IPS DF 19.7 (cell line): ENCODE measurements around the gene RPN2.
"Not testable (repeated sequence)": the region's sequence is repeated elsewhere in the genome, so short reads cannot be mapped to it uniquely, and the experiment has no call there.

Experiments
- DNase-seq: peaks from one replicate; pipeline ENCODE4 v3.0.0-alpha.2; 2013; ENCODE audit warnings: low read depth, low spot score

RPN2 gene

DNA sequence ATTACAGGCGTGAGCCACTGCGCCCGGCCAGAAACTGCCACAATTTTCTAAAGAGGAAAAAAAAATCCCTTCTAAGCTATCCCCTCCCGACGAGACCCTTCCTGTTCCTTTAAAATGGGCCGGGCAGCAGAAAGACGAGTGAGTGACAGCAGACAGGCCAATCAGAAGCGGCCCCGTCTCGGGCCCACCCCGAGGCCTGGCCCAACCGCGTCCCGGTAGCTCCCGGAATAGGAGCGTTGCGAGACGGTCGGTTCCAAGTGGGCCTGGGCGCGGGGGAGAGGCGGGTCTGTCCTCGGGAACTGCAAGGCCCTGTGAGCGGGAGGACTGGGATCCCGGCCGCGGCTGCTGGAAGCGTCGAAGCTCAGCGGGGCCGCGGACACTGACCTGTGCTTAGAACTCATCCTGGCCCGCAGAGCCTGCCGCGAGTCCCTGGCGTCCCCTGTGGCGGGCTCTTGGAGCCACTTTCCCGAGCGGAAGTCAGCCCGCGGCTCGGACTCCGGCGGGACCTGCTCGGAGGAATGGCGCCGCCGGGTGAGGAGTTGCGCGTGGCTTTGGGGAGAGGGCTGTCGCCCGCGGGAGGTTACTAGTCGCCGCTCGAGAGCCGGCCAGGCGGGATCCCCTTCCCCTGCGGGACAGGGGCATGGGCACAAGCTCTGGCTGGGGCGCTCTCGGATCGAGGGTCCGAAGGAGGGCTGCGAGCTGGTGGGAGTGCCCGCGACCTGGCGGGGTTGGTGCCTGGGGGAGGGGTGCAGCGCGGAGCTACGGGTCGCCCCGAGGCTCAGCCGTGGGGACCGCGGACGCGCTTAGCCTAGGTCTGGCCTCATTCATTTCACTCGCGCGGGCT is at the start of gene RPN2, which contains the start of gene MROH8:
Gene RPN2, plus strand, starts transcription at position 492 of the 844 bp plus-strand sequence. Its CDS starts 27 bp downstream, at position 519.
Gene MROH8, minus strand, starts transcription at position 710 of the 844 bp plus-strand sequence.
- peak; percentile 94 for DNase-seq

DNA sequence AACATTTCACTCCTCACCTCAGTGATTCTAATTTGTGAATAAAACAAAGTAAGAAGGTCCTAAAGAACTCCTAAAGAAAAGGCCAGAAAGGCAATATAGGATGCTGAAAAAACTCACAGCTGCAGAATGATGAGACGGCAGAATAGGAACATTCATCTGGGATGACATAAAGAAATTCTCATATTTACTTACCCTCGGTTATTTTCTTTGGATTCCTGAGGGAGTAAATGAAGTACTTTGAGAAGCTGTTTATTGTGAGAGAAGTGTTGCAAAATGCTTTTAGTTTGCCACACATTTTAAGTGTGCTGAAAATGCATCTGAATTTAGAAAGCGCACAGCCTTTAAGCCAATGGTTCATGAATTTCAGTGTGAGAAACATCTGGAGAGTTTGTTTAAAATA is 47.6 kb upstream of the RPN2 start:
- no peak for DNase-seq

DNA sequence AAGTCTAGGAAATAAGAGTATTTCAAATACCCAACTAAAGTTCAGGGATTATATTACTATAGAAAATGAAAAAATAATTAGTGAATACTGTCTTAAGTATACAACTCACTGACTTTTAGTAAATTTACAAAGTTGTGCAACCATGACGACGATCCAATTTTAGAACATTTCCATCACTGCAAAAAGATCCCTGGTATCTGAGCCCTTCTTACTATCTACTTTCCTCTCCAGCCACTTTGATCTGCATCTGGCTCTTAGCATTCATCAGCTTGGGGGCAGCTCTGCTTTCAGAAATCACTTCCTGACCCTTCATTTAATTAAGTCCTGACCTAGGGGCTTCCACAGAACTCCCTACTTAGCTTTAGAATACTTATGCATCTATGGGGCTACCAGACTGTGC is 45.2 kb upstream of the RPN2 start:
- DNase-seq: no peak

DNA sequence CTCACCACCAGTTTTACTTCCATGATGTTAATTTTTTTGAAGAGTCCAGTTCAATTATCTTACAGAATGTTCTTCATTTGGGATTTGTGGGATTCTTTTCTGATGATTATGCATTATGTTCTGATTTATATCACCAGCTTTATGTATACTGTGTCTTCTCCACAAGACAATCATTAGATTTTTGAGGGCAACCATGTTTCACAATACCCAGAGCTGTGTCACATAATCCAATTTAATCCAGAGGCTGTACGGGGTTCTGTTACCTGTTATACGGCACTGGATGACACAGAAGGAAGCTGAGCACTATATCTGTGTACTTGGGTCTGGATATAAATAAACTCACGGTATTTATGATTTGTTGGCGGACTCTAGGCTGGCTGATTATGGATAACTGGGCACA is 41.6 kb upstream of the RPN2 start:
- DNase-seq: no peak

DNA sequence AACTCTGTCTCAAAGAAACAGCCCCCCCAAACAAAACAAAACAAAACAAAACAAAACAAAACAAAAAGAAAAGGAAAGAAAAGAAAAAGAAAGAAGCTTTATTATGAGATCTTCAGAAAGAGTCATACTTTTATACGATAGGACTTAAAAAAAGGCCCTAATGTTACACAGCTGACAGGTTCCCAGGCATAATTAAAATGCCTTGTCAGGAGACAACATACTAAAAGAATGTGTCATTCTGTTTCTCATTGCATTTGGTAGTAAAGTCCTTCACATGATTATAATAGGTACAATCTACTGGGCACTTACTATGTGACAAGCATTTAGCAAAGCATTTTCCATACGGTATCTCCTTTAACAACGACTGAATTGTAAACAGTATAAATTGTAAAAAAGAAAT is 36.4 kb upstream of the RPN2 start:
- no peak for DNase-seq

DNA sequence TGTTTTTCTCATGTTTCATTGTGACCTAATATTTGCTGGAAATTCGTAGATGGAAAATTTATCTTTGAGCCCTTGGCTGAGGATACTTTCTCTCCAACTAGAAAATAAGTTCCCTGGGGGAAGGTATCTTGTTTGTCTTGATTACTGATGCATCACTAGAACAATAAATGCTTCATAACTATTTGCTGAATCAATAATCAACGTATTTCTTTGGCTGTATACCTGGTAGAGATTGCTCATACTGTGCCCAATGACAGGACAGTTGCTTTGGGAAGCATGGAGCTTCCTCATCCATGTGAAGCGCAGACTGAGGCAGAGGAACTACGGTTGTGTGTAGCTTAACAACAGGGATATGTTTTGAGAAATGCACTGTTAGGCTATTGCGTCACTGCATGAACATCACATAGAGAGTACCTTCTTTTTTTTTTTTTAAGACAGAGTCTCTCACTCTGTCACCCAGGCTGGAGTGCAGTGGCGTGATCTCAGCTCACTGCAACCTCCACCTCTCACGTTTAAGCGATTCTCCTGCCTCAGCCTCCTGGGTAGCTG is 34.2 kb upstream of the RPN2 start:
- DNase-seq: no peak

DNA sequence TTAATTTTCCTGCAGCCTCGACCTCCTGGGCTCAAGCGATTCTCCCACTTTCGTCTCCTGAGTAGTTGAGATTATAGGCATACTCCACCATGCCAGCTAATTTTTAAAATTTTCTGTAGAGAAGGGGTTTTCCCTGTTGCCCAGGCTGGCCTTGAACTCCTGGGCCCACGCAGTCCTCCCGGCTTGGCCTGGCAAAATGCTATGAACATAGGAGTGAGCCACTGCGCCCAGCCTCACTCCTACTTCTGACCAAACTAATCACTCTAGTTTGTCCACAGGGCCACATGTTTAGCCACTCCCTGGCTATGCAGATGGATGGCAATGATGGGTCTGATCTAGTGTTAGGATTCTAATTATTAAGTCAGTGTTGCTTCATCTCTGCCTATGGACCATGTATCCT is 31.9 kb upstream of the RPN2 start:
- DNase-seq: no peak

DNA sequence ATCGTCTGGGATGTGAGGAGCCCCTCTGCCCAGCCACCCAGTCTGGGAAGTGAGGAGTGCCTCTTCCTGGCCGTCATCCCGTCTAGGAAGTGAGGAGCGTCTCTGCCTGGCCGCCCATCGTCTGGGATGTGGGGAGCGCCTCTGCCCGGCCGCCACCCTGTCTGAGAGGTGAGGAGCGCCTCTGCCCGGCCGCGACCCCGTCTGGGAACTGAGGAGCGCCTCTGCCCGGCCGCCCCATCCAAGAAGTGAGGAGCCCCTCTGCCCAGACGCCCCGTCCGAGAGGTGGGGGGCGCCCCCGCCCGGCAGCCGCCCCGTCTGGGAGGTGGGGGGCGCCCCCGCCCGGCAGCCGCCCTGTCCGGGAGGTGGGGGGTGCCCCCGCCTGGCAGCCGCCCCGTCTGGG is 28.3 kb upstream of the RPN2 start:
- not testable (repeated sequence) for DNase-seq

DNA sequence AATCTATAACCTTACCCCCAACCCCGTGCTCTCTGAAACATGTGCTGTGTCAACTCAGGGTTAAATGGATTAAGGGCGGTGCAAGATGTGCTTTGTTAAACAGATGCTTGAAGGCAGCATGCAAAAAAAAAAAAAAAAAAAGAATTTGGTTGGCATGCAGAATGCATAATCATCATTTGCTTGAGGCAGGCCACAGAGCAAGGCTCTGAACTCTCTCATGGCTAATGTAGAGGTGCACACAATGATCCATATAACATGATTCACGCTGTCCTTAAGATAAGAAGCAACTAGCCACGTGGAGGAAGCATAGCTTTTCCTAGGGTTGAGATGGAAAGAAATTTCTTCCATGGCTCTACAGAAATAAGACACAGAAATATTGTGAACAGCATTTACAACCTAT is 27.6 kb upstream of the RPN2 start:
- DNase-seq: no peak

DNA sequence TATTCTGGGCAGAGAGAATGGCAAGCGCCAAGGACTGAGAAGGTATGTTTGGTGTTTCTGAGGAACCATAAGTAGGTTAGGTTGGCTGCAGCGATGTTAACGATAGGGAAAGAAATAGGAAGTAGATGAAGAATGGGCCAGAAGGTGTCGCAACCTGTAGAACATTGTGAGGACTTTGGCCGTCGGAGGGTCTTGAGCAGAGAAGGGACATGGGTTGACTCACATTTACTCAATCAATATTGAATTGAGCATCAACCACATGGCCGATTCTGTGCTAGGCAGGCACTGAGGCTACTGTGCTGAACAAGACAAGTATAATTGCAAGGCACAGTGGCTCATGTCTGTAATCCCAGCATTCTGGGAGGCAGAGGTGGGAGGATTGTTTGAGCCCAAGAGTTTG is 26.8 kb upstream of the RPN2 start:
- DNase-seq: no peak

DNA sequence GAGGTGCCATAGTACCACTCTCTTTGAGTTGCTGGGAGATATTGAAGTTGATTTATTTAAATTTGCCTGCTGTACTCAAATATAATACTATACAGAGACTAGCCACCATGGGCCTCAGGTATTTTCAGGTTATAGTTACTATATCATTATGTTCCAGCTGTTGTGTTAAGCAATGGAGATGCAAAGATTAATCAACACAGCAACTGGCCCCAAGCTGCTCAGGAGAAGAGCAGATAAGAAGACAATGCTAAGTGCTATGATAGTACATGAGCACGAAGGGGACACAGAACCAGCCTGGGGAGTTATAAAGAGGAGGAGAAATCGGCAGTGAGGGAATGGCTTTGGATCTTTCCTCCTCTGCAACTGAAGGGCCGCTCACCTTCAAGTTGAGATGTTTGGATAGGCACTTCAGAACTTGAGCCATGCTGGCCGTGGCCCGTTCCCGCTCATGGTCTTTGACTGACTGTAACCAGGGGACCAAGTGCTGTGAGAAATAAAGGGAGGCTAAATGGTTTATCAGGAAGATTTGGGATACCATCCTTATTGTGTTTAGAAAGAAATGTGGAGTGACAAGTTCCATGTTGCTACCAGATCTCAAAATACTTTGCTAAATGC is 24.3 kb upstream of the RPN2 start:
- no peak for DNase-seq

DNA sequence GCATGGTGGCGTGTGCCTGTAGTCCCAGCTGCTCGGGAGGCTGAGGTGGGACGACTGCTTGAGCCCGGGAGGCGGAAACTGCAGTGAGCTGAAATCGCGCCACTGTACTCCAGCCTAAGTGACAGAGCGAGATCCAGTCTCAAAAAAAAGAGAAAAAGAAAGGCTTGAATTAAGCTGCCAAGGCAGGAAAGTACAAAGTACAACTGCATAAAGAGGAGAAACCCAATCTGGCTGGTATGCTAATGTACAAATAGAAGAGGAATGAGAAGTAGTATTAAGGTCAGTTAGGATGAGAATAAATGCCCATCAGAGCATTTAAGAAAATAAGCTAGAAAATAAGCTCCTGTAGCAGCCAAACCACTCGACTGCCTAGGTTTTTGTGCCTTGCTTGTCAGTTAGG is 23.1 kb upstream of the RPN2 start:
- DNase-seq: no peak

DNA sequence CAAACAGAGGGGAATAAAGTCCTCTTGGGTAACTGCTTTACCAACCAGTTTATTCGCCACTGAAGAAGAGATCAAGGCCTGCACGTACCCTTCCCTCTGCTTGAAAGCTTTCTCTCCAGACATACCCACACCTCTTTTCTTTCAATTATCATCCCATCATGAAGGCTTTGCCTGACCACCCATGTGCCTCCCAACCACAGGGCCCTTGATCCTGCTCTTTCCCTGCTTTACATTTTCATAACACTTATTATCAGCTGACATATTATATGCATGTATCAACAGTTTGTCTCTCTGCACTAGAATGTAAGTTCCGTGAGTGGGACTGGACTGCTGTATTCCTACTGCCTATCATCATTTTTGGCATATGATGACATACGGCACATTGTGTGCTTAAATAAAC is 20.9 kb upstream of the RPN2 start:
- DNase-seq: no peak

DNA sequence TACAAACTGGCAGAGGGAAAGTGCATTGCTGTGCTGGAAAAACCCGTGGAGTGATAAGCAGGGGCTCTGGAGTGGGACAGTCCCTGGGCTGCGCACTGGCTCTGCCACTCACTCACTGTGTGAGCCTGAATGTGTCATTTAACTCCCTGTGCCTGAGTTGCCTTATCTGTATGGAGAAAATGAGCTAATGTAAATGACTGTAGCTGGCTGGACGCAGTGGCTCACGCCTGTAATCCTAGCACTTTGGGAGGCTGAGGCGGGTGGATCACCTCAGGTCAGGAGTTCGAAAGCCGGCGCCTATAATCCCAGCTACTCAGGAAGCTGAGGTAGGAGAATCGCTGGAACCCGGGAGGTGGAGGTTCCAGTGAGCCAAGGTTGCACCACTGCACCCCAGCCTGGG is 18.4 kb upstream of the RPN2 start:
- DNase-seq: no peak

DNA sequence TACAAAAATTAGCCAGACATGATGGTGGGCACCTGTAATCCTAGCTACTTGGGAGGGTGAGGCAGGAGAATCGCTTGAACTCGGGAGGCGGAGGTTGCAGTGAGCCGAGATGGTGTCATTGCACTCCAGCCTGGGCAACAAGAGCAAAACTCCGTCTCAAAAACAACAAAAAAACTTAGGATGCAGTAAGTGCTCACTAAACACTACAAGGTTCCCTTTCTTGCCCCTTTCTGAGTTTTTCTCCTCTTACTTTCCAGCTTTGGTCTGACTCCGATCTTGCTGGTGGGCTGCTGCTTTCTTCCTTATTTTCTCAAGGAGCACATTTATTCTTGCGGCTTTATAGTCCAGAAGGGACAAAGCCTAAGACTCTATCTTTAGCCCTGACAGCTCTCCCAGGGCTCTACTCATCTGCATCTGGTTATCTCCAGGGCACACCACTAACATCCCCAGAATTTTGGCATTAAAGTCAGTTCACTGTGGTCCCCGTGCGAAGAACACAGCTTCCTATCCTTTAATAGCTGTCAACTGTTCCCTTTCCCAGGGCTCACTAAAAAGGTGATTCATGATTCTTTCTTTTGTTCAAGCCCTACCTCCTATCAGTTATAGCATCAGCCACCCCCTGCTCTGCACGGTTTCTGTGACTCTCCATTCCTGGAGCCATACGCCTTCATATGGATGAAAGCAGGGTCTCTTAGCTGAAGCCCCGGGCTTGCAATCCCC is 17.1 kb upstream of the RPN2 start:
- no peak for DNase-seq

DNA sequence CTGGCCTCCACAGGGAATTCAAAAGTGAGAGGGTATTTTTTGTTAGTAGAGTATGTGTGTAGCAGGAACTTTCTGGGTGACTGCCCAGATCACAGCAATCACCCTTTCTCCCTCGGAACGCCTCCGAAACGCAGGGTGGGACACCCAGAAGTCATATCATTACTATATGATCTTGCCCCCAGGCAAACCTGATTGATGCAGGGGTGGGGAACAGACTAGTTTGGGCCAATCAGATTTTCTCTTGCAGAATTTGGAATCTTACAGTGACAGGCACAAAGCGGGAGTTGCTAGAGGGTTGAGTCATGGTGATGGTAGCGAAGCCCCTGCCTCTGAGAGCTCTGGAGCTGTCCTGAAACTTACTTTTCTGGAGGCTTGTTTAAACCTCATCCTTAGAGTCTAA is 16.5 kb upstream of the RPN2 start:
- DNase-seq: no peak

DNA sequence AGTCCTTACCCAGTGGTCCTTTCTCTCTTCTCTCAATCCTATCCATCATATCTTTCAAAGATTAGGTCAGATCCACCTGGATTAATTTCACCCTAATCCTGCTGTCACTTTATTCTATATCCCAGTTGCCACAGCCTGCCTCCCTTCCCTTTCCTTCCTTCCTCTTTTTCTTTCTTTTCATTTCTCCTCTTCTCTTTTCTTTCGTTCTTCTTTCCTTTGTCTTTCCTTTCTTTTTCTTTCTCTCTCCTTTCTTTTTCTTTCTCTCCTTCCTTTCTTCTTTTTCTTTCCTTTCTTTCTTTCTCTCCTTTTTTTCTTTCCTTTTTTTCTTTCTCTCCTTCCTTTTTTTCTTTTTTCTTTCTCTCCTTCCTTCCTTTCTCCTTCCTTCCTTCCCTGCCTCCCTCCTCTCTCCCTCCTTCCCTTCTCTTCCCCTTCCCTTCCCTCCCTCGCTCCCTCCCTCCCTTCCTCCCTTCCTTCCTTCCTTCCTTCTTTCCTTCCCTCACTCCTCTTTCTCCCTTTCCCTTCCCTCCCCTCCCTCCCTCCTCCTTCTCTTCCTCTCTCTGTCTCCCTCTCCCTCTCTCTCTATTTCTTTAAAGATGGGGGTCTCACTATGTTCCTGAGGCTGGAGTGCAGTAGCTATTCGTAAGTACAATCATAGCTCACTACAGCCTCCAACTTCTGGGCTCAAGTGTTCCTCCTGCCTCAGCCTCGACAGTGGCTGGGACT is 15.1 kb upstream of the RPN2 start:
- no peak for DNase-seq

DNA sequence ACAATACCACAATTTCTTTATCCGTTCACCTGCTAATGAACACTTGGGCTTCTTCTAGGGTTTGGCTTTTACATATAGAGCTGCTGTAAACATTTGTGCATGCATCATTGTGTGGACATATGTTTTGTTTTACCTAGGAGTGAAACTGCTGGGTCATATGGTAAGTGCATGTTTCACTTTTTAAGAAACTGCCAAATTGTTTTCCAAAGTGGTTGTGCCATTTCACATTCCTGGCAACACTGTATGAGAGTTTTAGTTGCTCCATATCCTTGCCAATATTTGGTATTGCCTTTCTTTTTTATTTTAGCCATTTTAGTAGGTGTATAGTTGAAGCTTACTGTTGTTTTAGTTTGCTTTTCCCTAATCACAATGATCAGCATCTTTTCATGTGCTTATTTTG is 14.1 kb upstream of the RPN2 start:
- no peak for DNase-seq

DNA sequence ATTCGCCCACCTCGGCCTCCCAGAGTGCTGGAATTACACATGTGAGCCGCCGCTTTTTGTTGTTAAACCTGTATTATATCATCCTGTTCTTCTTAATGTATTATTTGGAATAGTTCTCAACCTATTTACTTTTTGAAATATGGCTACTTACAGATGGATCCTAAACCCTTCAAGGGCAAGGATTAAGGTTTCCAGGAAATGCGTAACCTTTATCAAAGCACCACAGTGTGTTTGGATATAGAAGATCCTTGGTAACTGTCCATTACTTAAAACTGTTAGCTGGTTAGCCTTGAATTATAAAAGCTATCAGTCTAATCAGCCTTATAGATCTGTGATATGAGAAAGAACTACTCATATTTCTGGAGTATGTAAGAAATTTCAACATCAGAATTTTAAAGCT is 12.3 kb upstream of the RPN2 start:
- DNase-seq: no peak

DNA sequence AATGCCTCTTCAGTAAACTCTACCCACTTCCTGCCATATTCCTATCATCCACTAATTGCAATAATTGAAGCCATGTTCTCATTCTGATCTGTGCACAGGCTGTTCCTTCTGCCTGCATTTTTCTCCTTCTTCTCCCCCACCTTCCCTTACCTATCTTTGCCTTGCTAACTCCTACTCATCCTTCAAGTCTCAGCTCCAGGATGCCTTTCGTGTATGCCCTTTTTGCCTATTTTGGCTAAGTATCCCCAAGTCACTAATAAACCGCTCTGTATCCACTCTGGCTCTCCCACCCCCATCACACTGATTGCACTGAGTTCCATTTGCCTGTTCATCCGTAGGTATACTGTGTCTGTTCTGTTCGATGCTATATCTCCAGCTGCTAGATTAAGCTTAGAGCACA is 6.3 kb upstream of the RPN2 start:
- DNase-seq: no peak

DNA sequence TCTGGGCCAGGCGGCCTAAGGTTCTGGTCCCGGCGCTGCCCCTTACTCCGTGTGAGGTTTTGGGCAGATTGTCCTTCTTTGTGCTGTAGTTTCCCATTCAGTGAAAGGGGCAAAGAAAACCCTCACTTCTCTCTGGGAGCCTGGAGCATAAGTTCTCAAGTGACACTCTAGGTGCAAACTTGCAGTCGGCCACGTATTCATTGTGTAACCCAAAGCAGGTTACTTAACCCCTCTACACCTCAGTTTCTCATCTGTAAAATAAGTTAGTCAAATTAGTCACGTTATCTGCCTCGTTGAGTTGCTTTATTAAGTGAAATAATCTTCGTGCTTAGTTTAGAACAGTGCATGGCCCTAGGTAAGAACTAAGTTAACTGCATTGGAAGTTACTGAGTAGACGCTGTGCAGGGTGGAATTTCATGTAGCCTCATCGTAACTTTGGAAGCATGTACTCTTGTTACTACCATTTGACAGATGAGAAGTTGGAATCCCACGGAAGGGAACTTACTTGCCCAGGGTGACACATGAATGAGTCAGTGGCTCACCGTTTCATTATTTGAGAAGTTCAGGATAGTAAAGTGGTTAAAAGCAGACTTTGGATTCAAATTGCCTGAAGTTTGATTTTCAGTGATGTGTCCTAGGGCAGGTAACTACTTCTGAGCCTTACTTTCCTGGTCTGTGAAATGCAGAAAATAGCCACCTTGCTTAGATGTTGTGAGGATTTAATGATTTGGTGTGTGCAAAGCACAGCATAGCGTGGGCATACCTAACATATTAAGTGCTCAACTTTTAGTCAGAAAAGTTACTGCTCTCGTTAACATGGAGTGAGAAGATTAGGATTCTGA is 774 bp downstream of the RPN2 start:
- no peak for DNase-seq
